HCT116 (cell line): ENCODE results near the gene TSTD2. TPM values are rescaled to one million over a fixed set of nuclear protein-coding genes. Genes with fewer than 3 reads are reported as not detected.

Experiments
- ATAC-seq: fragments of 200-7000 bp; cut with Tn5 transposase; 2 replicates; pipeline ENCODE4 v1.9.1; 2020; ENCODE audit warnings: mild to moderate bottlenecking, moderate library complexity
- BruUV-seq: library from RNA; stranded (reverse); fragments of 400-500 nt; replicated peaks from 2 replicates; lab custom pipeline; 2021; lab: Mats Ljungman, UMichigan
- CTCF ChIA-PET: fragments of 300-600 bp; sonication (Branson Sonifier 250); formaldehyde crosslinking; loops from one replicate; lab custom pipeline; 2021; ENCODE audit warnings: antibody characterized with exemption; lab: Charles Lee
- POLR2A ChIA-PET: fragments of 300-600, 350-600 bp; sonication (Branson Sonifier 250); formaldehyde crosslinking; loops from one replicate; lab custom pipeline; 2021; ENCODE audit warnings: antibody characterized with exemption; lab: Charles Lee
- RAD21 ChIA-PET, 2 experiments: fragments of 300-600 bp; sonication (Branson Sonifier 250); formaldehyde crosslinking; loops; one replicate each; lab custom pipeline; 2023; ENCODE audit warnings: low total read pairs in 2 of 2; ENCODE audit not compliant: uncharacterized antibody in 2 of 2, unreplicated experiment in 2 of 2, low non-redundant PET in 1 of 2; lab: Charles Lee
- DNase-seq: peaks from one replicate; pipeline ENCODE4 v3.0.0-alpha.2; 2010; ENCODE audit warnings: low read depth, low spot score
- H2AFZ ChIP-seq: fragments of 200-600 bp; shearing (Covaris generic), sonication (generic); 2 replicates; pipeline ENCODE4 v1.6.1; 2017; ENCODE audit warnings: low read depth, mixed run types, mixed read lengths, antibody characterized with exemption, low read length; ENCODE audit not compliant: poor library complexity, severe bottlenecking
- H3K27ac ChIP-seq: 2 replicates; pipeline ENCODE4 v1.5.1; 2012; ENCODE audit warnings: low read depth, low read length
- H3K27me3 ChIP-seq: fragments of 200-600 bp; sonication (generic); 2 replicates; pipeline ENCODE4 v1.6.1; 2016; ENCODE audit warnings: mixed run types, low read length, mixed read lengths; ENCODE audit not compliant: insufficient read depth
- H3K36me3 ChIP-seq, 2 experiments: fragments of 200-500 bp in 1 of 2; fragments of 200-600 bp in 1 of 2; sonication (Bioruptor generic) in 1 of 2; sonication (generic) in 1 of 2; 2 replicates each; pipeline versions ENCODE4 v1.5.1 to v1.6.1; 2014 to 2016; ENCODE audit warnings: low read length in 2 of 2, inconsistent platforms in 1 of 2, mixed read lengths in 1 of 2, mixed run types in 1 of 2; ENCODE audit not compliant: insufficient read depth in 2 of 2, control insufficient read depth in 1 of 2
- H3K4me1 ChIP-seq, 2 experiments: fragments of 200-600 bp in 1 of 2; sonication (generic) in 1 of 2; 2 replicates each; pipeline versions ENCODE4 v1.5.1 to v1.6.1; 2012 to 2017; ENCODE audit warnings: low read length in 2 of 2, inconsistent platforms in 1 of 2, mild to moderate bottlenecking in 1 of 2, mixed read lengths in 1 of 2, mixed run types in 1 of 2, moderate library complexity in 1 of 2; ENCODE audit not compliant: insufficient read depth in 2 of 2, control insufficient read depth in 1 of 2
- H3K4me2 ChIP-seq: fragments of 200-600 bp; sonication (generic); 2 replicates; pipeline ENCODE4 v1.6.1; 2017; ENCODE audit warnings: mixed run types, low read length, mixed read lengths
- H3K4me3 ChIP-seq, 2 experiments: fragments of 200-600 bp in 1 of 2; sonication (generic) in 1 of 2; replicated peaks in 1 of 2; 2 replicates each; pipeline ENCODE4 v1.5.1; 2011 to 2016; ENCODE audit warnings: low read length in 2 of 2, control low read depth in 1 of 2, low read depth in 1 of 2, mild to moderate bottlenecking in 1 of 2, mixed read lengths in 1 of 2, mixed run types in 1 of 2
- H3K79me2 ChIP-seq: fragments of 200-600 bp; sonication (generic); 2 replicates; pipeline ENCODE4 v1.6.1; 2017; ENCODE audit warnings: mild to moderate bottlenecking, mixed run types, low read length, moderate library complexity, mixed read lengths; ENCODE audit not compliant: insufficient read depth
- H3K9ac ChIP-seq: fragments of 200-600 bp; sonication (generic); 2 replicates; pipeline ENCODE4 v1.6.1; 2016; ENCODE audit warnings: low read length, mixed read lengths
- H3K9me2 ChIP-seq: fragments of 200-600 bp; sonication (generic), shearing (Covaris generic); 2 replicates; pipeline ENCODE4 v1.6.1; 2017; ENCODE audit warnings: mixed run types, mild to moderate bottlenecking, moderate library complexity; ENCODE audit not compliant: insufficient read depth
- H3K9me3 ChIP-seq, 2 experiments: fragments of 200-500 bp in 1 of 2; fragments of 200-600 bp in 1 of 2; sonication (Bioruptor generic) in 1 of 2; sonication (generic) in 1 of 2; 2 replicates each; pipeline ENCODE4 v1.6.1; 2014 to 2017; ENCODE audit warnings: low read length in 2 of 2, mixed read lengths in 2 of 2, inconsistent platforms in 1 of 2, low read depth in 1 of 2, mild to moderate bottlenecking in 1 of 2, mixed run types in 1 of 2, moderate library complexity in 1 of 2; ENCODE audit not compliant: control insufficient read depth in 1 of 2, insufficient read depth in 1 of 2
- H4K20me1 ChIP-seq: fragments of 200-600 bp; sonication (generic), shearing (Covaris generic); 2 replicates; pipeline ENCODE4 v1.6.1; 2017; ENCODE audit warnings: mixed run types, mild to moderate bottlenecking, moderate library complexity; ENCODE audit not compliant: insufficient read depth
- CBX3 ChIP-seq: IDR thresholded peaks from 2 replicates; pipeline ENCODE4 v1.6.1; 2012; ENCODE audit warnings: low read depth
- CEBPB ChIP-seq: IDR thresholded peaks from 2 replicates; pipeline ENCODE4 v1.6.1; 2012; ENCODE audit warnings: low read depth
- EGR1 ChIP-seq: IDR thresholded peaks from 2 replicates; pipeline ENCODE4 v1.6.1; 2012; ENCODE audit warnings: low read depth
- EZH2phosphoT487 ChIP-seq: fragments of 200-600 bp; IDR thresholded peaks from 2 replicates; pipeline ENCODE4 v1.6.1; 2018; ENCODE audit warnings: antibody characterized with exemption, borderline replicate concordance
- POLR2AphosphoS5 ChIP-seq: IDR thresholded peaks from 2 replicates; pipeline ENCODE4 v1.6.1; 2011; ENCODE audit warnings: mild to moderate bottlenecking, low read depth, low read length, moderate library complexity
- SRF ChIP-seq: IDR thresholded peaks from 2 replicates; pipeline ENCODE4 v1.6.1; 2012; ENCODE audit warnings: low read depth
- ZFX ChIP-seq: fragments of 450-650 bp; IDR thresholded peaks from 2 replicates; pipeline ENCODE4 v1.6.1; 2017
- ZNF274 ChIP-seq: fragments of 200-500 bp; sonication (Bioruptor generic); IDR thresholded peaks from 2 replicates; pipeline ENCODE4 v1.6.1; 2014; ENCODE audit warnings: mild to moderate bottlenecking, low read depth, low read length, inconsistent platforms
- intact Hi-C: fragments of 100-400 bp; cut with micrococcal nuclease; formaldehyde crosslinking; loops from 2 replicates; pipeline ENCODE4 v1.10.0; 2022
- total RNA-seq: library from RNA; stranded (reverse); gene quantifications from one replicate; pipeline ENCODE4 v1.2.1, GENCODE V29; 2021; ENCODE audit not compliant: unreplicated experiment
- TF ChIP-seq, protein P1 (sequence below): IDR thresholded peaks from 2 replicates; pipeline ENCODE4 v1.6.1; 2011; ENCODE audit warnings: mild to moderate bottlenecking, low read length, moderate library complexity; ENCODE audit not compliant: insufficient replicate concordance; ENCODE audit errors: extremely low read depth
- TF ChIP-seq, protein P2 (sequence below): IDR thresholded peaks from 2 replicates; pipeline ENCODE4 v1.6.1; 2012

TSTD2 gene
- total RNA-seq, 1 experiment from 2014 or later: 16.0 TPM

DNA sequence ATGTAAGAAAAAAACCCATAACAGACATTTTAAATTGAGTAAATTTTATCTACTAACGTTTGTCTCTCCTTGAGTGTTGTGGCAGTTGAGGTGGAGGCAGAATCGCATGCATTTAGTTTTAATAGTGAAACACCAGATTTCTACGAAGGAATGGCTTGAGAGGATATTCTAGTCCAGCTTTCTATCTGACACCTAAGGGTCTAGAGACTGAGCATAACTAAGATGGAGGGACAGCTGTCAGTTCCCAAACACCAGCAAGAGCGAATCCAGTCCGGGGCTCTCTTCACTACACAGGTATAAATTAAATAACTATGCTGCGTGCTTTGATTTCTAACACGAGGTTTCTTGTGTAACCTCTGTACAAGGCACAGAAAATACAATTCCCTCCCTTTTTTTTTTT, 1.9 kb upstream of the TSTD2 start:
- CTCF ChIA-PET: no interaction called here
- Histone ChIP-seq H3K4me3 (peak overlapping the region; percentile 95 to 97), H4K20me1 (peaks cover 17% of the 10 kb centered on the region; the same call in 1 of the 2 replicates), H3K4me1 (peaks cover 9 to 15% of the 10 kb centered on the region in 2 experiments; a peak in 2 of 4 replicates), H3K27ac (peak overlapping the region; percentile 95; the same call in 1 of the 2 replicates), H3K36me3 (no peaks in the 10 kb centered on the region), H3K4me2 (peak overlapping the region; percentile 81), H2AFZ (no peak overlapping the region), H3K79me2 (peaks cover 88% of the 10 kb centered on the region), H3K9me3 (no peaks in the 10 kb centered on the region), H3K9ac (peak overlapping the region; percentile 91), H3K27me3 (no peaks in the 10 kb centered on the region), H3K9me2 (no peaks in the 10 kb centered on the region)
- BruUV-seq: no TSS peak
- RAD21 ChIA-PET: no interaction called here
- DNase-seq (no peak), ATAC-seq (no peak)
- POLR2A ChIA-PET: no interaction called here
- TF ChIP-seq EZH2phosphoT487 (no peak), EGR1 (no peak), CEBPB (no peak), ZFX (no peak), CBX3 (no peak), SRF (no peak), POLR2AphosphoS5 (no peak), ZNF274 (no peak)
- TF ChIP-seq, protein P1, sequence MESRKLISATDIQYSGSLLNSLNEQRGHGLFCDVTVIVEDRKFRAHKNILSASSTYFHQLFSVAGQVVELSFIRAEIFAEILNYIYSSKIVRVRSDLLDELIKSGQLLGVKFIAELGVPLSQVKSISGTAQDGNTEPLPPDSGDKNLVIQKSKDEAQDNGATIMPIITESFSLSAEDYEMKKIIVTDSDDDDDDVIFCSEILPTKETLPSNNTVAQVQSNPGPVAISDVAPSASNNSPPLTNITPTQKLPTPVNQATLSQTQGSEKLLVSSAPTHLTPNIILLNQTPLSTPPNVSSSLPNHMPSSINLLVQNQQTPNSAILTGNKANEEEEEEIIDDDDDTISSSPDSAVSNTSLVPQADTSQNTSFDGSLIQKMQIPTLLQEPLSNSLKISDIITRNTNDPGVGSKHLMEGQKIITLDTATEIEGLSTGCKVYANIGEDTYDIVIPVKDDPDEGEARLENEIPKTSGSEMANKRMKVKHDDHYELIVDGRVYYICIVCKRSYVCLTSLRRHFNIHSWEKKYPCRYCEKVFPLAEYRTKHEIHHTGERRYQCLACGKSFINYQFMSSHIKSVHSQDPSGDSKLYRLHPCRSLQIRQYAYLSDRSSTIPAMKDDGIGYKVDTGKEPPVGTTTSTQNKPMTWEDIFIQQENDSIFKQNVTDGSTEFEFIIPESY: no peak
- TF ChIP-seq, protein P2, sequence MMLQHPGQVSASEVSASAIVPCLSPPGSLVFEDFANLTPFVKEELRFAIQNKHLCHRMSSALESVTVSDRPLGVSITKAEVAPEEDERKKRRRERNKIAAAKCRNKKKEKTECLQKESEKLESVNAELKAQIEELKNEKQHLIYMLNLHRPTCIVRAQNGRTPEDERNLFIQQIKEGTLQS: no peak
- intact Hi-C loops: no loop called here
